GM12891 (cell line): ENCODE measurements around the gene EYA4.

Experiments
- POLR2A ChIP-seq: IDR thresholded peaks from 2 replicates; pipeline ENCODE4 v1.6.1; 2011; ENCODE audit warnings: low read depth, low read length, control low read depth
- POLR2AphosphoS5 ChIP-seq: IDR thresholded peaks from 2 replicates; pipeline ENCODE4 v1.6.1; 2011; ENCODE audit warnings: low read depth, low read length, control low read depth
- POU2F2 ChIP-seq: IDR thresholded peaks from 2 replicates; pipeline ENCODE4 v1.6.1; 2011; ENCODE audit warnings: low read depth, mild to moderate bottlenecking, control low read depth, low read length, moderate library complexity
- SPI1 ChIP-seq: IDR thresholded peaks from 2 replicates; pipeline ENCODE4 v1.6.1; 2011; ENCODE audit warnings: low read depth, low read length, control low read depth
- TAF1 ChIP-seq: IDR thresholded peaks from 2 replicates; pipeline ENCODE4 v1.6.1; 2011; ENCODE audit warnings: low read depth, low read length, control low read depth

GRCh38 chr6:133463790-133464189 lies 222.6 kb downstream of the EYA4 start:
- no peak for TF ChIP-seq SPI1
- no peak for TF ChIP-seq POLR2AphosphoS5
- no peak for TF ChIP-seq TAF1
- no peak for TF ChIP-seq POLR2A
- TF ChIP-seq POU2F2, result no peak
